COR-L47 (cell line): ENCODE results near the gene RTL1.

Experiments
- DNase-seq: peaks from one replicate; lab custom pipeline; 2025; lab: John Stamatoyannopoulos, UW

RTL1 gene

DNA sequence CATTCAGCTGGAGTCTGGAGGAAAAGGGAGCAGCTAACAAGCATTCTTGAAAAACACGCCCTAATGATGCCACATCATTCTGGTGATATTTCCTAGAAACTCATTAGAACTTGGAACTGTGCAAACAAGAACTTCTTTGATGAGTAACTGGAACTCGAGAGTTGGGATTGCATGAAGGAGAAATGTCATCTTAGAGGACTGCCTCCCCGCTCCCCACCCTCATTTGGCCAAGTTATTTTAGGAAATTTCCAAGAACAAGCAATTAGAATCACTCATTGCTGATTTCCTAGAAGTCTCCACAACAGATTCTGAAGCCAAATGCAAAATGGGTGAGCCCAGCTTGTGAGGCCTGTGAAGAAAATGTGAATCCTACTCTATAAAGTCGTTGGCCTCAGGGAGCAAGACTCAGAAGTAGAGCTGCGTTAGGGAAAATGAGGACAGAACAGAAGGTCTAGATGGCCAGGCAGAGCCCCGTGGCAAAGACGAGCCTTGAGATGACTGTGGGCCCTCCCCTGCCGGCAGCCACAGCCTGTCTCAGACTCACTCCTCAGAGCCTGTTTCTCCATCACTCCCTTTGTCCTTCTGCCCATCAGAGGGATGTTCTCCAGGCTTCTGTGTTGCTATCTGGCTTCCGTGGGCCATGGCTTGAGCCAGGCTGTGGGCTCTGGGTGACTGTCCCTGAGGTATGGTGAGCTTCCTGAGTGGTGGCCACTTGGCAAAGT, 38.4 kb downstream of the RTL1 start:
- DNase-seq = no peak

DNA sequence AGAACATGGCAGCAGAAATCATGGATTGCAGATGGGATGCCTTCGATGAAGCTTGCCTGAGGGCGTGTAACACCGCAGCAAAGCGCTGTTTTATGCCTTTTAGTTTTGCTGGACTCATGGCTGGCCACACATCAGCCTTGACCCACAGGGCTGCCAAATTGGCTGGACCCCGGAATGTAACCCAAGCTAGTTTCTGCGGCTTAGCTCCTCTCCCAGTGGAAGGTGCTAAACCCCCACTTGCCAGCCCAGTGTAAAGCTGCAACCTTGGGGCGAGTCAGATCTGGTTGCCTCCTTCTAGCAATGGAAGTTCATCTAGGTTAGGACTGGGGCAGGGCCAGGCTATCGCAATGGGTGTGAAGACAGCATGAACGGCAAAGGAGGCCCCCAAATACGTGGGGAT, 39.3 kb downstream of the RTL1 start:
- no peak for DNase-seq

DNA sequence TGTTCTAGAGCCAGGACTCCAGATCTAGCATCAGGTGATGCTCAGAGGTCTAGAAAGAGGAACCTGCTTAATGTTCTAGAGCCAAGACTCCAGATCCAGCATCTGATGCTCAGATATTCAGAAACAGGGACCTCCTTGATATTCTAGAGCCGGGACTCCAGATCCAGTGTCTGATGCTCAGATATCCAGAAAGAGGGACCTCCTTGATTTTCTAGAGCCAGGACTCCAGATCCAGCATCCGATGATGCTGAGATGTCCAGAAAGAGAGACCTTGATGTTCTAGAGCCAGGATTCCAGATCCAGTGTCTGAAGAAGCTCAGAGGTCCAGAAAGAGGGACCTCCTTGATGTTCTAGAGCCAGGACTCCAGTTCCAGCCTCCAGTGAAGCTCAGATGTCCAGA, 40.7 kb downstream of the RTL1 start:
- DNase-seq = no peak

DNA sequence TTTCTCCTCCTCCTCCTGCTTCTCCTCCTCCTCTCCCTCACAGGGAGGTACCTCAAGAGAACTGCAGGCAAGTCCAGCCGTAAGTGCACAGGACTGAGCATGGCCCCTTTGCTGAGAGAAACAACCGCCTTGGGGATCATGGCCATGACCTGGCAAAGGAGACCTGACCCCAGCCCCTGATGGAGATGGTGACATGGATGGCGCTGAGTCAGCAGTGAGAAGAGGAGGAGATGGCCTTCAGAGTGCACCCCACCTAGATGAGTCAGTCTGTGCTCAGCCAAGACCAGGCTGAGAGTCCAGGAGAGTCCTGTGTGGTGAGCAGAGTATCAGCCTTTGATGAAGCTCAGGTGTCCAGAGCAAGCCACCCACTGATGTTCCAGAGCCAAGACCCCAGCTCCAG, 41.2 kb downstream of the RTL1 start:
- DNase-seq = no peak

DNA sequence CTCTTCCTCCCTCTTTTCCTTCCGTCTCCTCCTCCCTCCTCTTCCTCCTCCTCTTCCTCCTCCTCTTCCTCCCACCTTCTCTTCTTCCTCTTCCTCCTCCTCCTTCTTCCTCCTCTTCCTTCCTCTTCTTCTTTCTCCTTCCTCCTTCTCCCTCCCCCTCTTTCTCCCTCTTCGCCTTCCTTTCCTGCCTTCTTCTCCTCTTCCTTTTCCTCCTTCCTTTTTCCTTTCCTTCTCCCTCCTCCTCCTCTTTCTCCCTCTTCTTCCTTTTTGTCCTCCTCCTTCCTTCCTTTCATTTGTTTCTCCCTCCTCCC, 41.6 kb downstream of the RTL1 start:
- DNase-seq = no peak

DNA sequence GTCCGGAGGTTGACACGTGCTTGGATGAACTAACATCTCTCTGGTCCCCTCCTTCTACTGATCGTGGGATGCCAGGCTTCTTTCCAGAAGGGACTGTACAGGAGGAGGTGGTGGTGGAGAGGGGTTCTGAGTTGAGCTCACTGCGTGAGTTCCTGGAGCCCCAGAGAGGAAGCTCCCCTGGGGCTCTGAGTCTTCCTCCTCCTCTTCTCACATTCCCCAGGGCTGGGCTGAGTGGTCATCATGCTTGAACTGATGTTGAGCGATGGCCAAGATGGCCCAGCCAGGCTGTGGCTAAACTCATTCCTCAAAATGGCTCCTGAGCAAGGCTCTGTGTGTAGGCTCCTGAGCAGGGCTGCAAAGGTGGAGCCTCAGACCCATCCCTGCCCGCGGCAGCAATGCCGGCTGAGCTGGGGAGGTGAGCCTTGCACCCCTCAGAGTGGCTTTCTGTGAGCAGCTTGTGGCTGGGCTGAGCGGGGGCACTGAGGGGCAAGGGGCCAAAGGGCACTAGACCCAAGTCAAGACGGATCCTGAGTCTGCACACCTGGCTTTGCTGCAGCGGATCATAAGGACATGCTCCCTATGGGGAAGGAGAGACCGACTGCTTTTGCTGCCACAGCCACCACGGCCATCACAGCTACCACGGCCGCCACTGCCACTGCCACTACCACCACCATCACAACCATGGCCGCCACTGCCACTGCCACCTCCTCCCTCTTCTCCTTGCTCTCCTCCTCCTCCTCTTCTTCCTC, 42.2 kb downstream of the RTL1 start:
- DNase-seq = no peak

DNA sequence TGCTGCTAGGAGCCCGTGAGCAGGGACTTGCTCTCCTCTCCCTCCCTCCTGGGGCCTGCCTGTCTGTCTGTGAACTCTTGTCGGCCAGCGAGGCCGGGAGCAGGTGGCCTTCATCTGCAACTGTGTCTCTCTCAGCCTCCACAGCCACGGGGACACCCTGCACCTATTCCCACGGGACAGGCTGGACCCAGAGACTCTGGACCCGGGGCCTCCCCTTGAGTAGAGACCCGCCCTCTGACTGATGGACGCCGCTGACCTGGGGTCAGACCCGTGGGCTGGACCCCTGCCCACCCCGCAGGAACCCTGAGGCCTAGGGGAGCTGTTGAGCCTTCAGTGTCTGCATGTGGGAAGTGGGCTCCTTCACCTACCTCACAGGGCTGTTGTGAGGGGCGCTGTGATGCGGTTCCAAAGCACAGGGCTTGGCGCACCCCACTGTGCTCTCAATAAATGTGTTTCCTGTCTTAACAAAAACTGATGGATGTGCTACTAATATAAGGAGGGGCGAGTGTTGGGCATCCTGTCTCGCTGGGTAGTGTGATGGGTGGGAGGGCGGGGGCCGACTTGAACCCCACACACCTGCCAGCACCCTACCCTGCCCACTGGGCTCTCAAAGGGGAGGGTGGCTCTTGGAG, 42.9 kb downstream of the RTL1 start:
- no peak for DNase-seq

DNA sequence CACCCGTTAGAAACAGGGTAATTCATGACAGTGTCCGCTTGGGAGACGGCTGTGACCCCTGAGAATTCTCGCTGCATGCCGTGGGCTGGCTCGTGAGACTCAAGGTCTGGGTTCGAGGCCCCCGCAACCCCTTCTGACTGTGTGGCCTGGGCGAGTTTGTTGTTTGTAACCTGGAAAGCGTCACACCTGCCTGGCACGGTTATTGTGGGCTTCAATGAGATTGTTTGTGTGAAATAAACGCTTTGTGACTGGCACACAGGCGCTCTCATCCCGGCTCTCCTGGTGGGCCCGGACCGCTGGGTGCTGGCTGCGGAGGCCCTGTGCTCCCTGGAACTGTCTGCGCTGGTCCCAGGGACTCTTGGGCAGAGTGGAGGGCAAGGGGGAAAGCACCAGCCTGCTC, 43.7 kb downstream of the RTL1 start:
- DNase-seq = no peak

DNA sequence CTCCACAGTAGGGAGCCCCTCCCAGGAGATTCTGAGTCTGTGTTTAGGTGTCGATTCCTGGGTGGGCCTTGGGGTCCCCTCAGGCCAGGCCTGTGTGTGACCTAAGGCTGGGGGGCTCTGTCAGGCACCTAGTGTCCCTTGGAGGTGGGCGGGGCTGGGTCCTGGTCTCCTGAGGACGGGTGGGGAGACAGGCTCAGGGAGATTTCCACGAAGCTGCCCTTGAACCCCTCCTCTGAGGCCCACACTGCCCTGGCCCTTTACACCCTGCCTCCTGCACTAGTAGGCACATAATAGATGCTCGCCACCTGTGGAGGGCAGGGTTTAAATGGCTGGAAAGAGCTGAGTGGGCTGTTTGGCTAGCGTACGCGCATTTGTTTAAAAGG, 44.7 kb downstream of the RTL1 start:
- no peak for DNase-seq

DNA sequence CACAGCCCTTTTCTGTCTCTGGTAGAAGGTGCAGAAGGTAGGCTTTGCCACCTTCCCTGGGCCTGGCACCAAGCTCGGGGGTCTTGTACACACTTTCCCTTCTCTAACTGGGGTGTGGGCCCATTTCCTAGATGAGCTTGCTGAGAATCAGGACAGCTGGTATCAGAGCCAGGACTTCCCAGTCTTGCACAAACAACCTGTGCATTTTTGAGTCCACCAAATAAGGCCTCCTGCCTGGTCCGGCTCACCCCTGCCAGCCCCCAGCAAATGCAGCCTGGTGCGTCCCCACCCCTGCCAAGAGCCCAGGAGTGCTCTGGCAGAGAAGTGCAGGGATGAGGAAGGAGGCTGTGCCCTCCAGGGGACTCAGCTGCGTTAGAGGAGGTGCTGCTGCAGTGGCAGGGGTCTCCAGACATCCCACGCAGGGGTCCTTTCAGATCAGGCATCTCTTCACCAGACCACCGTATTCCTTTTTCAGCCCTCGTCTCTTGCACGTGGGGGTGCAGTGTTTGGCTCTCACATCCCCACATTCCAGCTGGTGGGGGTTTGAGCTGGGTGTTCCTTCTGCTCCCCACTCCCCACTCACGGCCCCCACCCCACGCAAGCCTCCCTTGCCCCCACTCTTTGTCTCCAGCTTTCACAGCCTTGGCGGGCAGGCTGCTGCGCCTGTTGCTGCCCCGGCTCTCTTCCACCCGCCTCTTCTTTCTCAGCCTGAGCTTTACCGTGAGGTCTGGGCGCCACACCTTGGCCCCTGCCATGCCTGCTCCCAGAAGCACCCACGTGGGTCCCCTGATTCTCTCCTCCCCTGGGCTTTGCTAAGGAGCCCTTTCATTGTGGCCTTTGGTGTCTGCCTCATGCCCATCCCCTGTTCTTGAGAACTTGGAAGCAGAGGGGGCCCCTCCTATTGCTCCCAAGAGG, 45.3 kb downstream of the RTL1 start:
- DNase-seq = no peak

DNA sequence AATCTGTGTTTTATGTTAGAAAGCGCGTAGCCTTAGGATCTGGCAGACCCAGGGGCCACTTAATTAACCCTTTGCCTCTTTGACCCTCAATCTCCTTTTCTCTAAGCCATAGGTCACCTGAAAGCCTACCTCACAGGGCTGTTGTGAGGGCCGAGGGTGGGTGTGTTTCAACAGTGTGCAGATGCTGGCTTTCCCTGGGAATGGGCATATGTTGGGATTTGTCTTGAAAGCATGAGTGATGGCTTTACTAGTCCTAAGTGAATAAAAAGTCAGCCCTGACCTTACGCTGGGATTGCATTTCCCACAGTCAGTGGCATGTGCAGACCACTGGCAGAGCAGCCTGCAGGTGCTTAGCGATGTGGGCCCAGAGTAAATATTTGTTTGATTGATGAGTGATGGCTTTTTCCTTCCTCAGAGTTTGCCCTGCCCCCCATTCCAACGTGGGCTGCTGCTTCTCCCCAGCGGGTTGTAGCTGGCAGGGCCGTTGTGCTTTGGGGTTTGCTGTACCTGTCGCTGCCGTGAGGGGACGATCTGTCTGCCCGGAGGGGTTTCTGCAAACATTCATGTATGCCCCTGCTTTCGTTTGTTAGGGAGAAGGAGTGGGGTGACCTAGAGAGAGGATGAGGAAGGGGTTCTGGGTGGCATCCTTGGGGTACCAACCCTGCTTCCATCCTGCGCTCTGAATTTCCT, 46.1 kb downstream of the RTL1 start:
- no peak for DNase-seq

DNA sequence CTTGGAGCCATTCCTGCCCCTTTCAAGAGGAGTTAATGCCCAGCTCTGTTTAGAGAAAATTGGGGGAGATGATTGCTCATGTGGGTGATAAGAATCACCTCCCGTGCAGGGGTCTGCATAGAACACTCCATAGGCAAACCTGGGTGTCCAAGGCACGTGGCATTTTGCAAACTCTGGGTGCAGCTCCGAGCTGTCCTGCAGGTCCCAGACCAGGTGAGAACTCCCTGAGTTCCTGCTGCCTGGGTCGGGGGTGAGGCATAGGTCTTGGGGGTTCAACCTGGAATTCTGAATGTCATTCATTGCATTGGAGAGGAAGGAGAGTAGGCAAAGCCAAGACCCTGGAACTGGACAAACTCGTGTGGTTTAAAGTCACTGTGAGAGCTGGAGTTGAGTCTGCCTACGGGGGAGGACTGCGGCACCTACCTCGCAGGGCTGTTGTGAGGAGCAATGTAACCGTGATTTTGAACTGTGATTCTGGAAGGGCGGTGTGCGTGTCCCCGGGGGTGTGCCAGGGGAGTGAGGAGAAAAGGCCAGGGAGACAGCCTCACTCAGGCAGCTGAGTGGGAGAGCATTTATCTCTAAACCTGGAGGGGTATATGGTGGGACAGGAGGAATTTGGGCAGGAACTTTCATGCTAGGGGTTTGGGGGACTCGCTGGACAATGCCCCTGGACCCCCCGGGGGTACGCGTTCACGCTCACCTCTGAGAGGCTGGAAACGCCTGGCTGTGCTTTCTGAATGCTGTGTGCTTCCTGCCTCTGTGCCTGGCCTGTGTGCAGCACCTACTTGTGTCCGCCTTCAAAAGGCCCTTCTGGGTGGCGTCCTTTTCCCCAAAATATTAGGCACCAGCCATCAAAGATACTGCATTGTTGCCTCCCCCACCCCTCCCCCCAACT, 47.2 kb downstream of the RTL1 start:
- no peak for DNase-seq

DNA sequence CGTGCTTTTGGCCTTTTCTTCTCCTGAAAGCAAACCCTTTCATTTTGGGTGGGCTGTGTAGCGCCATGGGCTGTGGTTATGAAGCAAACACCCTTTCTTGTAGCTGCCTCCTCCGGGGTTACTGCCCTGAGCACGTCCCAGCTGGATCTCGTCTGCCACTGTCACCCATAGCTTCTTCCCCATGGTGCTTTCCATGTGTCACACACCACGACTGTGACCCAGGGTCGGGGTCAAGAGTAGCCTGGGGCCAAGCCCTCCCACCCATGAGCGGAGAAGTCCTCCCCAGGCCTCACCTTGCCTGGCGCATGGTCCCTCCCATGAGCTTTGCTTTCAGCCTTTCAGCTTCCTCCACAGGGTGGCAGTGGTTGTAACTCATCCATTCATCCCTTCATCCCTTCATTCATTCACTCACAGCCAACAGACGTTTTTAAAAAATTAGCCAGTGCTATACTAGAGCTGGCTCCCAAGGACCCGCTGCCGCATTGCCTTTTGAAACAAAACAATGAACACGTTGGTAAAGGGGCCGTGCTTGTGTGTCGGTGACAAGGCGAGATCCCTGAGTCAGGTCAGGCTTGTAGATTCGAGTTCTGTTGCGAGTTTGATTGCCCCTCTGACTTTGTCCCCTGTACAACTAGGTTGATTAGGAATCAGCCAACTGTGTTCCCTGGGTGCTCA, 48.1 kb downstream of the RTL1 start:
- no peak for DNase-seq

DNA sequence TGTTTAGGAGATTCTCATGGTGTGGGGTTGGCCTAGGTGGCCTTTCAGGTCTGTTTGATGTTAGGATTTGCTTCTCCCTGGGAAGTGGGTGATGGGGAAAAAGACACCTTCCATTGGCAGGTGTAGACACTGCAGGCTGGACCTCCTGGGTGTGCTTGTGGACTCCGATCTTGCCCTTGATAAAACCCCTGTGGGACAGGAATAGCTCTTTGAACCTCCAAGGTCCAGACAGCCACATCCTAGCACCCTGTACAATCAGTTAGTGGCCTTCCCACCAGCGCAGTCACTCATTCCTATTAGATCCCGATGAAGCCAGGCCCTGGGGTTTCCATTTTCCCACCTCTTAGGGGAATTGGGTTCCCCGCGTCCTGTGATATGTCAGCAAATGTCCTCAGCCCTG, 49.1 kb downstream of the RTL1 start:
- no peak for DNase-seq

DNA sequence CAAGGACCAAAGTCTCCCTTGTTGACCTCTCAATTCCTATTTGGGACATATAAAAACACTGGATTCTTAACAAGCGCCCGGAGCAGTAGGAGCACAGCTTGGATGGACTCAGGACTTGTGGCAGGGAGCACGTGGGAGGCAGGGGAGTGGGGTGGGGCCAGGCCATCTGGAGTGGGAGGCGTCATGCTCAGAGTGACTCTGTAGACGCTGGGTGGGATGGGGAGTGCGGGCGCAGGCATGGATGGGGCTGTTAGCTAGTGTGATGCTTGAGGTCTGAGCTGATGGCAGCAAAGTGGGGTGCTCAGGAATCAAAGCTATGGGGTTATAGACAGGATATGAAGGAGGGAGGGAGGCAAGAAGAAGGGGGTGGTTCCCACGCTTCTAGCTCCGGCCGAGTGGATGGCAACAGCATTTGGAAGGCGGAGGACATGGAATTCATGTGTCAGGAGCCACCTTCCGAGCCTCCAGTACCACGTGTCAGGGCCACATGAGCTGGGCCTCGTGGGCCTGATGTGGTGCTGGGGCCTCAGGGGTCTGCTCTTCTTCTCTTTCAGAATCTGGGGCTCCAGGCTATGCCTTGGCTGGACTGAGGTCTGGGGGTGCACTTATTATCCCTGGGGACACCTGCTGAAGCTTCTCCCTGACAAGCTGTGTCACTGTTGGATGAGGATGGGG, 51.4 kb downstream of the RTL1 start:
- DNase-seq = no peak

DNA sequence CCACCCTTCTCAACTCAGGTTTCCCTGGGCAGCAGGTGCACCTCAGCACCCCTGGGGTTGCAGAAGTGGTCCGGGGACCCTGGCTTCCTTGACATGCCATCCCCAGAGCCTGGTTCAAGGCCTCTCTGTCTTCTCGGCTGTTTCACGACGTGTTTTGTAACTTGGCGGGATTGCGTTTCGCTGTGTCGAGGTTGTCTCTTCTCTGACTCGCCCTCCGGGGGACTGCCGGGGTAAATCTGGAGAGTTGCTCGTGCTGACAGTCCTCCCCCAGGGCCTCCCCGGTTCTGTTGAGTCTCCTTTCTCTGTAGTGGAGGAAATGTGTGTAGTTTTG, 52.0 kb downstream of the RTL1 start:
- no peak for DNase-seq

DNA sequence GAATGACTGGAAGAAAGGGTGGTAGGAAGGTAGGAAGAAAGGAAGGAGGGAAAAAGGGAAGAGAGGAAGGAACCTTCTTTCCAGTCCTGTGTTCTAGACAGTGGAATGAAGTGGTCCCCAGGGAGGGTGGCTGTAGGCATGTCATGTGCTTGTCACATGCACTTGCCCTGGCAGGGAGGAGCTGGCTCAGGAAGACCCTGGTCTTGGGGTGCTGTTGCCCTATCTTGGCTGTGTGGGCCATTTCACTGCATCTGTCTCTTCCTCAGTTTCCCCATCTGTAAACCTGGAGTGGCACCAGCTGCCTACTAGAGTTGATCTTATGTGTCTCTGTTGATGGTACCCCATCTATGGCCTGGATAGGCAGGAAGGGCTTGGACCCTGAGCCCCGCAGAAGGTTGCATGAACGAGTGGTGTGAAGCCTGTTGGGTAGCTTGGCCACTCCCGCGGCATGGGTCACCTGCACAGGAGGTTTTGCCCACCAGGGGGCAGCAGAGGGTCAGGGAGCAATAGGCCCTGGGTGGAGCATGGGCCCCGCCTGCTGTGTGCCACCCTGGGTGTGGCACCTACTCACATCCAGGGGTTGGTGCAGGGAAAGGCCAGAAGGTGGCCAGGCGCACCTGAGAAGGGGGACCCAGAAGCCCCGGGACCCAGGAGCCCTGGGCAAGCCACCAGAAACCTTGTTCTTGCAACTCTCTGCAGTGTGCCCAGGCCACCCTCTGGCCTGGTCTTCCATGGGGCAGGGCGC, 52.5 kb downstream of the RTL1 start:
- DNase-seq = peak; percentile 65

DNA sequence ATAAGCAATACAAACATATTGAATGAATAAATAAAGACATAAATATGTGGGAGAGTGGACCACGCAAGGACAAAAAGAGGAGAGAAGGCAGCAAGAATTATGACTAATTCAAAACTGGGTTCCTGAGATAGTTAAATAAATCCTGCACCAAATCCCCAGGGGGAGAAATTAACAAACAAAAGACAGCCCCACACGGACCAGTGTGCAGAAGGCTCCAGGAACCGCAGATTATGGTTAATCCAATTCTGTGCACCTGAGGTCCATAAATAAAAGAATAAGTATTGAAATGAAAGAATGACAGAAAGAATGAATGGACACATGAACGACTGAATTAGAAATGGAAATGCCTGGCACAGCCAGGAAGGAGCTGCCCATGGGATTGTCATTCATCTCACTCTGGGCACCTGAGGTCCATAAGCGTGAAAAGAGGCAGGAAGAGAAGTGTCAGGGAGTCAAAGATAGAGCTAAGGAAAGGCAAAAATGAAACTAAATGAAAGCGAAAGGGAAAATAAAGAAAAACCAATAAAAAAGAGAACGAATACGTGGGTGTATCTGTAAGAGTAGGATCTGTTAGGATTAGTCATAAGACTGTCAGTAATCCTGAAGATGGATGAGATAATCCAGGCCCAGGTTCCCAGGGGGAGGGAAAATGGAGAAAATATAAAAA, 54.3 kb downstream of the RTL1 start:
- no peak for DNase-seq
